ENCODE measurements around the gene SLC9A9.

SLC9A9 gene

GRCh38 chr3:143242691-143243090, 605.6 kb downstream of the SLC9A9 start:
- no peak for DNase-seq (ENCODE audit: low read depth)

GRCh38 chr3:143242101-143242500, 606.2 kb downstream of the SLC9A9 start:
- DNase-seq (ENCODE audit: low read depth) = no peak

GRCh38 chr3:143241481-143241951, 606.8 kb downstream of the SLC9A9 start:
- DNase-seq (ENCODE audit: low read depth) = no peak

GRCh38 chr3:143240886-143241285, 607.4 kb downstream of the SLC9A9 start:
- DNase-seq (ENCODE audit: low read depth) = no peak

GRCh38 chr3:143239031-143239430, 609.2 kb downstream of the SLC9A9 start:
- DNase-seq (ENCODE audit: low read depth) = no peak

GRCh38 chr3:143237077-143237627, 611.1 kb downstream of the SLC9A9 start:
- DNase-seq (ENCODE audit: low read depth) = no peak

GRCh38 chr3:143236226-143236964, 611.9 kb downstream of the SLC9A9 start:
- DNase-seq (ENCODE audit: low read depth) = no peak

- no peak for DNase-seq (ENCODE audit: low read depth)
Measured at GRCh38 chr3:143235614-143236204, 612.6 kb downstream of the SLC9A9 start.

GRCh38 chr3:143234526-143234925, 613.7 kb downstream of the SLC9A9 start:
- DNase-seq (ENCODE audit: low read depth) = no peak

- no peak for DNase-seq (ENCODE audit: low read depth)
Measured at GRCh38 chr3:143232981-143233380, 615.3 kb downstream of the SLC9A9 start.

GRCh38 chr3:143228405-143228804, 619.9 kb downstream of the SLC9A9 start:
- DNase-seq (ENCODE audit: low read depth) = no peak

GRCh38 chr3:143226678-143227291, 621.5 kb downstream of the SLC9A9 start:
- DNase-seq (ENCODE audit: low read depth) = no peak

- no peak for DNase-seq (ENCODE audit: low read depth)
Measured at GRCh38 chr3:143224716-143225115, 623.6 kb downstream of the SLC9A9 start.

GRCh38 chr3:143222981-143223380, 625.3 kb downstream of the SLC9A9 start:
- no peak for DNase-seq (ENCODE audit: low read depth)

- no peak for DNase-seq (ENCODE audit: low read depth)
Measured at GRCh38 chr3:143222505-143222904, 625.8 kb downstream of the SLC9A9 start.

- DNase-seq (ENCODE audit: low read depth) = no peak
Measured at GRCh38 chr3:143221446-143221845, 626.8 kb downstream of the SLC9A9 start.

GRCh38 chr3:143220741-143221140, 627.5 kb downstream of the SLC9A9 start:
- DNase-seq (ENCODE audit: low read depth) = no peak

GRCh38 chr3:143218166-143218835, 630.0 kb downstream of the SLC9A9 start:
- no peak for DNase-seq (ENCODE audit: low read depth)

- no peak for DNase-seq (ENCODE audit: low read depth)
Measured at GRCh38 chr3:143217283-143217682, 631.0 kb downstream of the SLC9A9 start.

GRCh38 chr3:143216709-143217182, 631.5 kb downstream of the SLC9A9 start:
- DNase-seq (ENCODE audit: low read depth) = no peak

Data from stimulated activated CD8-positive, alpha-beta memory T cell treated with anti-CD3 and anti-CD28 coated beads, Interleukin-15, amount 100 ng/mL, for 24 hours (primary cell).